Spleen (tissue), 11 donors: ENCODE measurements around the gene HEATR9. TPM values are rescaled to one million over a fixed set of nuclear protein-coding genes. Genes with fewer than 3 reads are reported as not detected.

ENCODE experiments used
- DNase-seq: peaks from one replicate; pipeline ENCODE4 v3.0.0-alpha.2; 2020
- H3K27ac ChIP-seq, 8 donors: fragments of 200-600 bp; sonication (generic) in 7 of 8; 1 replicate in 4 of 8; 2 replicates in 4 of 8; pipeline versions ENCODE4 v1.5.0 to v1.8.0; 2016 to 2021; ENCODE audit warnings: inconsistent platforms in 4 of 8, mild to moderate bottlenecking in 4 of 8, moderate library complexity in 1 of 8
- H3K27me3 ChIP-seq, 7 donors: fragments of 200-600 bp; sonication (generic) in 6 of 7; replicated peaks in 1 of 7; 1 replicate in 4 of 7; 2 replicates in 3 of 7; pipeline versions ENCODE4 v1.5.0 to v1.8.0; 2016 to 2021; ENCODE audit warnings: inconsistent platforms in 3 of 7, mild to moderate bottlenecking in 1 of 7
- H3K36me3 ChIP-seq, 6 donors: fragments of 200-600 bp; sonication (generic) in 5 of 6; 1 replicate in 4 of 6; 2 replicates in 2 of 6; pipeline versions ENCODE4 v1.5.0 to v1.8.0; 2016 to 2021; ENCODE audit warnings: inconsistent platforms in 2 of 6
- H3K4me1 ChIP-seq, 6 donors: fragments of 200-600 bp; sonication (generic) in 5 of 6; 1 replicate in 3 of 6; 2 replicates in 3 of 6; pipeline versions ENCODE4 v1.5.0 to v1.8.0; 2016 to 2021; ENCODE audit warnings: inconsistent platforms in 3 of 6
- H3K4me3 ChIP-seq, 8 donors: fragments of 200-600 bp; sonication (generic) in 7 of 8; 1 replicate in 4 of 8; 2 replicates in 4 of 8; pipeline versions ENCODE4 v1.5.0 to v1.8.0; 2016 to 2021; ENCODE audit warnings: inconsistent platforms in 4 of 8, mild to moderate bottlenecking in 4 of 8, moderate library complexity in 2 of 8
- H3K9me3 ChIP-seq, 8 donors: fragments of 200-600 bp; sonication (generic) in 7 of 8; 1 replicate in 4 of 8; 2 replicates in 4 of 8; pipeline versions ENCODE4 v1.5.0 to v1.8.0; 2016 to 2021; ENCODE audit warnings: inconsistent platforms in 4 of 8
- CTCF ChIP-seq, 11 experiments: fragments of 200-600 bp in 7 of 11; fragments of 450-650 bp in 4 of 11; sonication (generic) in 4 of 11; IDR thresholded peaks in 8 of 11; conservative IDR thresholded peaks in 3 of 11; 1 replicate in 7 of 11; 2 replicates in 4 of 11; pipeline versions ENCODE4 v1.4.0 to v1.8.0; 2016 to 2021; ENCODE audit warnings: antibody characterized with exemption in 11 of 11, inconsistent platforms in 4 of 11, mild to moderate bottlenecking in 1 of 11
- POLR2A ChIP-seq, 3 donors: fragments of 450-650 bp; IDR thresholded peaks; one replicate each; pipeline ENCODE4 v1.5.1; 2017; ENCODE audit warnings: antibody characterized with exemption in 3 of 3, mild to moderate bottlenecking in 1 of 3
- POLR2AphosphoS5 ChIP-seq, 3 donors: sonication (generic); formaldehyde crosslinking; IDR thresholded peaks; one replicate each; pipeline ENCODE4 v1.5.1; 2017; ENCODE audit warnings: antibody characterized with exemption in 3 of 3
- WGBS, 5 donors: extraction: QIAGEN DNeasy Blood & Tissue Kit in 3 of 5; methylation state at CpG; one replicate each; pipeline versions ENCODE4 v1.1.5 to v1.1.7; 2013 to 2018; 5-methylcytosine and 5-hydroxymethylcytosine counted together
- intact Hi-C: fragments of 100-400 bp; cut with DNase I; formaldehyde crosslinking; loops from one replicate; pipeline ENCODE4 v1.15.0; 2023; ENCODE audit warnings: low total_unique reads
- polyA plus RNA-seq, 3 donors: library from polyadenylated mRNA; stranded (reverse); fragments of 200-250 nt; gene quantifications; one replicate each; pipeline ENCODE4 v1.2.1, GENCODE V29; 2013
- total RNA-seq, 7 donors: library from RNA; depleted of rRNA in 3 of 7; stranded (reverse); fragments of >200 nt in 3 of 7; fragmentation: NEBNext Ultra II Directional in 4 of 7; extraction: Animal tissue kit (Norgen Biotek cat#: 25700) in 4 of 7; gene quantifications; one replicate each; pipeline versions ENCODE4 v1.1.0 to v1.2.1, GENCODE V29; 2016 to 2021
- donor health status: healthy with polysubstance abuse.
- donor health status: DM: no; HTN: no; CAD: no; lungs with moderate emphysema.
- donor health status: DM: no; HTN: no; CAD: no.
- donor health status: Bipolar disorder and iron deficiency.
- donor health status: healthy.
- donor health status: DM: no; HTN: no; CAD: no.
- donor health status: DM: yes; HTN: yes; CAD: no.

Gene HEATR9
- total and polyA plus RNA-seq, 10 donors = 0.05 to 0.92 (median 0.49) TPM

GRCh38 chr17:35855965-35856364 lies 12.7 kb downstream of the HEATR9 start:
- Histone ChIP-seq H3K4me3 (no peak overlapping the region), H3K27ac (no peak overlapping the region), H3K9me3 (no peaks in the 10 kb centered on the region), H3K27me3 (no peaks in the 10 kb centered on the region), H3K36me3 (peaks cover 0 to 56% (median 0%) of the 10 kb centered on the region in 6 donors), H3K4me1 (no peaks in the 10 kb centered on the region)
- intact Hi-C loops = no loop called here
- no peak for DNase-seq
- WGBS, 5 donors = 77 to 88% (median 82%) methylated on average over 5 of the region's 5 CpGs
- TF ChIP-seq POLR2A (IDR thresholded peaks at IDR 0.05) (no peak), CTCF (IDR thresholded peaks at IDR 0.05 in 8 of 11, conservative IDR thresholded peaks at IDR 0.05 in 3 of 11) (no peak), POLR2AphosphoS5 (IDR thresholded peaks at IDR 0.05) (no peak)

GRCh38 chr17:35849469-35850348 lies 19.0 kb downstream of the HEATR9 start:
- Histone ChIP-seq H3K4me1 (peaks cover 0 to 12% (median 0%) of the 10 kb centered on the region in 6 donors), H3K36me3 (peaks cover 0 to 98% (median 34%) of the 10 kb centered on the region in 6 donors), H3K4me3 (no peak overlapping the region), H3K27me3 (no peaks in the 10 kb centered on the region), H3K9me3 (no peaks in the 10 kb centered on the region), H3K27ac (no peak overlapping the region)
- WGBS, 5 donors = 71 to 78% (median 75%) methylated on average over 7 of the region's 7 CpGs
- intact Hi-C loops = loop anchor here (10.0 kb wide), 1 partner anchor 295 kb away; no protein-coding TSS in a partner anchor
- TF ChIP-seq POLR2A (IDR thresholded peaks at IDR 0.05) (no peak), CTCF (IDR thresholded peaks at IDR 0.05 in 8 of 11, conservative IDR thresholded peaks at IDR 0.05 in 3 of 11) (peak; percentile 39 to 78 (median 69))
- no peak for DNase-seq

- TF ChIP-seq POLR2A (IDR thresholded peaks at IDR 0.05) (no peak), POLR2AphosphoS5 (IDR thresholded peaks at IDR 0.05) (peak in 1 of 3 donors; percentile 19)
- no peaks in the 10 kb centered on the region for H3K9me3 ChIP-seq
- H3K36me3 ChIP-seq = peaks cover 0 to 99% (median 53%) of the 10 kb centered on the region in 6 donors
- no peak overlapping the region for H3K4me3 ChIP-seq
- no peak overlapping the region for H3K27ac ChIP-seq
- DNase-seq = no peak
- intact Hi-C loops = loop anchor here (10.0 kb wide), 1 partner anchor 297 kb away; no protein-coding TSS in a partner anchor
- peaks cover 0 to 12% (median 0%) of the 10 kb centered on the region in 6 donors for H3K4me1 ChIP-seq
- 79 to 90% (median 85%) methylated on average over 4 of the region's 4 CpGs for WGBS, 5 donors
- no peaks in the 10 kb centered on the region for H3K27me3 ChIP-seq
Observed at GRCh38 chr17:35847633-35848373, 20.9 kb downstream of the HEATR9 start.

- Histone ChIP-seq H3K9me3 (no peaks in the 10 kb centered on the region), H3K36me3 (peaks cover 0 to 99% (median 61%) of the 10 kb centered on the region in 6 donors), H3K4me3 (no peak overlapping the region), H3K27ac (peak overlapping the region in 1 of 8 donors; percentile 11), H3K4me1 (peaks cover 0 to 12% (median 0%) of the 10 kb centered on the region in 6 donors), H3K27me3 (no peaks in the 10 kb centered on the region)
- no peak for TF ChIP-seq CTCF (IDR thresholded peaks at IDR 0.05 in 8 of 11, conservative IDR thresholded peaks at IDR 0.05 in 3 of 11)
- TF ChIP-seq POLR2AphosphoS5 (IDR thresholded peaks at IDR 0.05) = no peak
- no peak for TF ChIP-seq POLR2A (IDR thresholded peaks at IDR 0.05)
- 70 to 79% (median 75%) methylated on average over 2 of the region's 2 CpGs for whole genome bisulfite sequencing, 5 donors
- intact Hi-C loops = loop anchor here (10.0 kb wide), 1 partner anchor 298 kb away; no protein-coding TSS in a partner anchor
- DNase-seq = no peak
Observed at GRCh38 chr17:35847006-35847405, 21.7 kb downstream of the HEATR9 start.
